Fibroblast of lung (primary cell): ENCODE data around the gene NDUFA12. TPM values are rescaled to one million over a fixed set of nuclear protein-coding genes. Genes with fewer than 3 reads are reported as not detected.
A peak's percentile ranks its signal among the peaks of the same experiment; 100 is the strongest.

ENCODE experiments used
- DNase-seq, 2 donors: peaks; one replicate each; pipeline versions ENCODE4 v3.0.0 to v3.0.0-alpha.2; 2010; ENCODE audit warnings: low read depth in 2 of 2
- H2AFZ ChIP-seq: 2 replicates; pipeline ENCODE4 v1.5.1; 2012; ENCODE audit warnings: low read length, control low read depth, inconsistent platforms
- H3K27ac ChIP-seq: 2 replicates; pipeline ENCODE4 v1.5.1; 2011; ENCODE audit warnings: low read length, control low read depth; ENCODE audit not compliant: insufficient read depth
- H3K27me3 ChIP-seq: 2 replicates; pipeline ENCODE4 v1.5.1; 2011; ENCODE audit warnings: mild to moderate bottlenecking, low read length; ENCODE audit not compliant: control insufficient read depth, insufficient read depth
- H3K36me3 ChIP-seq: 2 replicates; pipeline ENCODE4 v1.5.1; 2011; ENCODE audit warnings: low read length; ENCODE audit not compliant: control insufficient read depth, insufficient read depth
- H3K4me1 ChIP-seq: 2 replicates; pipeline ENCODE4 v1.5.1; 2011; ENCODE audit warnings: low read length; ENCODE audit not compliant: control insufficient read depth, insufficient read depth; ENCODE audit errors: extremely low read depth
- H3K4me2 ChIP-seq: 2 replicates; pipeline ENCODE4 v1.5.1; 2011; ENCODE audit warnings: low read length, control low read depth; ENCODE audit not compliant: insufficient read depth; ENCODE audit errors: extremely low read depth
- H3K4me3 ChIP-seq, 4 experiments: fragments of 200-600 bp in 1 of 4; sonication (generic) in 1 of 4; replicated peaks in 1 of 4; 2 replicates each; pipeline ENCODE4 v1.5.1; 2011 to 2016; ENCODE audit warnings: low read length in 4 of 4, low read depth in 3 of 4, mild to moderate bottlenecking in 3 of 4, control low read depth in 2 of 4, inconsistent platforms in 1 of 4, mixed read lengths in 1 of 4; ENCODE audit not compliant: insufficient read depth in 1 of 4; ENCODE audit errors: control extremely low read depth in 1 of 4
- H3K79me2 ChIP-seq: 2 replicates; pipeline ENCODE4 v1.5.1; 2012; ENCODE audit warnings: mild to moderate bottlenecking, low read length, inconsistent platforms; ENCODE audit not compliant: control insufficient read depth, insufficient read depth
- H3K9ac ChIP-seq: 2 replicates; pipeline ENCODE4 v1.5.1; 2011; ENCODE audit warnings: mild to moderate bottlenecking, low read length, control low read depth; ENCODE audit not compliant: insufficient read depth
- H3K9me3 ChIP-seq: 2 replicates; pipeline ENCODE4 v1.5.1; 2012; ENCODE audit warnings: low read depth, low read length; ENCODE audit not compliant: control insufficient read depth, insufficient read depth
- H4K20me1 ChIP-seq: 2 replicates; pipeline ENCODE4 v1.5.1; 2011; ENCODE audit warnings: low read length; ENCODE audit not compliant: control insufficient read depth, insufficient read depth; ENCODE audit errors: extremely low read depth
- EZH2 ChIP-seq: IDR thresholded peaks from 2 replicates; pipeline ENCODE4 v1.5.1; 2012; ENCODE audit warnings: low read length, control low read depth, mild to moderate bottlenecking; ENCODE audit errors: missing control alignments
- polyA plus RNA-seq, 2 donors: library from polyadenylated mRNA; depleted of rRNA in 1 of 2; stranded (reverse) in 1 of 2; unstranded in 1 of 2; fragments of >200 nt; gene quantifications; 2 replicates each; pipeline ENCODE4 v1.2.1, GENCODE V29; 2011 to 2012; ENCODE audit warnings: missing spikeins in 1 of 2
- total RNA-seq: library from RNA; depleted of rRNA; stranded (reverse); fragments of >200 nt; gene quantifications from 2 replicates; pipeline ENCODE4 v1.2.1, GENCODE V29; 2014
- TF ChIP-seq, protein P1 (sequence below), 2 donors: IDR thresholded peaks in 1 of 2; conservative IDR thresholded peaks in 1 of 2; 1 replicate in 1 of 2; 2 replicates in 1 of 2; pipeline ENCODE4 v1.5.1; 2011 to 2012; ENCODE audit warnings: low read length in 2 of 2, control low read depth in 1 of 2, inconsistent platforms in 1 of 2, low read depth in 1 of 2, mild to moderate bottlenecking in 1 of 2

NDUFA12 gene
- total and polyA plus RNA-seq, 2 donors (not counting 1 experiment from before 2014, with no cell fraction given), result 102 to 210 TPM

DNA sequence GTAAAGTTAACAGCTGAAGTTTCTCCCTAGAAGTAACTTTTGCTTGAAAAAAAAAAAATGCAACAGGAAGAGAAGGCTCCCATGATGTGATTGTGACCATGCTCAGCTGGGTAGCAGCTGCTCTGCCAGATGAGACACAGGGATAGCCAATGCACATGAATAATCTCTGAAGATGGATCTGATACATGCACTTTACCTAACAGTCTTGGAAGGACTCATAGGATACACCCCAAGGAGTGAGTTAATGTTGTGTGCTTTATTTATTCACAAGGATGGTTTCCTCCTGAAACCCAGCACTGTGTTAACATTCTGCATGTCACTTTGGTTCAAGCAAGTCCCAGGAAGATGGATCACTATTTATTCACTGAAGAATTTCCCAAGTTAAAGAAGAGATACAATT lies 46.5 kb downstream of the NDUFA12 start:
- Histone ChIP-seq H4K20me1 (no peaks in the 10 kb centered on the region), H3K9me3 (no peaks in the 10 kb centered on the region), H3K27ac (no peak overlapping the region), H3K27me3 (no peaks in the 10 kb centered on the region), H3K36me3 (no peaks in the 10 kb centered on the region), H3K9ac (no peak overlapping the region), H3K4me1 (no peaks in the 10 kb centered on the region), H2AFZ (no peak overlapping the region), H3K79me2 (no peaks in the 10 kb centered on the region), H3K4me2 (no peak overlapping the region), H3K4me3 (no peak overlapping the region)
- TF ChIP-seq, protein P1, sequence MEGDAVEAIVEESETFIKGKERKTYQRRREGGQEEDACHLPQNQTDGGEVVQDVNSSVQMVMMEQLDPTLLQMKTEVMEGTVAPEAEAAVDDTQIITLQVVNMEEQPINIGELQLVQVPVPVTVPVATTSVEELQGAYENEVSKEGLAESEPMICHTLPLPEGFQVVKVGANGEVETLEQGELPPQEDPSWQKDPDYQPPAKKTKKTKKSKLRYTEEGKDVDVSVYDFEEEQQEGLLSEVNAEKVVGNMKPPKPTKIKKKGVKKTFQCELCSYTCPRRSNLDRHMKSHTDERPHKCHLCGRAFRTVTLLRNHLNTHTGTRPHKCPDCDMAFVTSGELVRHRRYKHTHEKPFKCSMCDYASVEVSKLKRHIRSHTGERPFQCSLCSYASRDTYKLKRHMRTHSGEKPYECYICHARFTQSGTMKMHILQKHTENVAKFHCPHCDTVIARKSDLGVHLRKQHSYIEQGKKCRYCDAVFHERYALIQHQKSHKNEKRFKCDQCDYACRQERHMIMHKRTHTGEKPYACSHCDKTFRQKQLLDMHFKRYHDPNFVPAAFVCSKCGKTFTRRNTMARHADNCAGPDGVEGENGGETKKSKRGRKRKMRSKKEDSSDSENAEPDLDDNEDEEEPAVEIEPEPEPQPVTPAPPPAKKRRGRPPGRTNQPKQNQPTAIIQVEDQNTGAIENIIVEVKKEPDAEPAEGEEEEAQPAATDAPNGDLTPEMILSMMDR (conservative IDR thresholded peaks at IDR 0.05 in 1 of 2, IDR thresholded peaks at IDR 0.05 in 1 of 2; ENCODE audit: low read depth in 1 of 2, low read length in 2 of 2), result no peak
- no peak for TF ChIP-seq EZH2
- DNase-seq, result no peak

GRCh38 chr12:94954948-94955592 lies 48.4 kb downstream of the NDUFA12 start:
- Histone ChIP-seq H3K79me2 (no peaks in the 10 kb centered on the region), H2AFZ (no peak overlapping the region), H3K9me3 (no peaks in the 10 kb centered on the region), H3K36me3 (no peaks in the 10 kb centered on the region), H3K4me1 (no peaks in the 10 kb centered on the region), H3K4me2 (no peak overlapping the region), H3K4me3 (no peak overlapping the region), H4K20me1 (no peaks in the 10 kb centered on the region), H3K27me3 (no peaks in the 10 kb centered on the region), H3K27ac (no peak overlapping the region), H3K9ac (no peak overlapping the region)
- DNase-seq, result no peak
- TF ChIP-seq EZH2, result no peak
- TF ChIP-seq, protein P1 (conservative IDR thresholded peaks at IDR 0.05 in 1 of 2, IDR thresholded peaks at IDR 0.05 in 1 of 2; ENCODE audit: low read depth in 1 of 2, low read length in 2 of 2), result no peak

GRCh38 chr12:94954029-94954685 lies 49.3 kb downstream of the NDUFA12 start:
- H3K27me3 ChIP-seq, result no peaks in the 10 kb centered on the region
- no peak overlapping the region for H3K9ac ChIP-seq
- no peak overlapping the region for H3K27ac ChIP-seq
- H3K36me3 ChIP-seq, result no peaks in the 10 kb centered on the region
- no peak overlapping the region for H2AFZ ChIP-seq
- no peaks in the 10 kb centered on the region for H3K79me2 ChIP-seq
- TF ChIP-seq, protein P1 (conservative IDR thresholded peaks at IDR 0.05 in 1 of 2, IDR thresholded peaks at IDR 0.05 in 1 of 2; ENCODE audit: low read depth in 1 of 2, low read length in 2 of 2), result no peak
- TF ChIP-seq EZH2, result no peak
- H3K9me3 ChIP-seq, result no peaks in the 10 kb centered on the region
- H3K4me1 ChIP-seq, result no peaks in the 10 kb centered on the region
- H3K4me3 ChIP-seq, result no peak overlapping the region
- no peak overlapping the region for H3K4me2 ChIP-seq
- DNase-seq, result peak; percentile 67
- H4K20me1 ChIP-seq, result no peaks in the 10 kb centered on the region
